ENCODE data around the gene PLCD3.

DNA sequence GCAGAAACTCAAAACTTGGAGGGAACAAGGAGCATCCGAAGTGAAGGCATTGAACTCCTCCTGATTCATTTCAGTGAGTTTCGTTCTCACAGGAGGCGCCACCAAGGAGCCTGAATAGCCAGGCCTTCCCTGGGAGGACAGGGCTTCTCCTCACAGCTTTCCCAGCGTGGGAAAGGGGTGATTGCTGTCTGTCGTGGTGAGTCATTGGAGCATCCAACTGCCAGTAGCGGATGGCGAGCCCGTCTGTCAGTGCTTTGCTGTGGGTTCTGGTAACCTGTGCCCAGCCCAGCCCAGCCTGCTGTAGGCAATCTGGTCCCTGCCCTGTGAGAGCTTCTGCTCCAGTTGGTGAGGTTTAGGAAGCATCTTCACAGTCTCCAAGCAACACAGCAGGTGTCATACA lies 28.3 kb downstream of the PLCD3 start:
- TF ChIP-seq, protein P1, sequence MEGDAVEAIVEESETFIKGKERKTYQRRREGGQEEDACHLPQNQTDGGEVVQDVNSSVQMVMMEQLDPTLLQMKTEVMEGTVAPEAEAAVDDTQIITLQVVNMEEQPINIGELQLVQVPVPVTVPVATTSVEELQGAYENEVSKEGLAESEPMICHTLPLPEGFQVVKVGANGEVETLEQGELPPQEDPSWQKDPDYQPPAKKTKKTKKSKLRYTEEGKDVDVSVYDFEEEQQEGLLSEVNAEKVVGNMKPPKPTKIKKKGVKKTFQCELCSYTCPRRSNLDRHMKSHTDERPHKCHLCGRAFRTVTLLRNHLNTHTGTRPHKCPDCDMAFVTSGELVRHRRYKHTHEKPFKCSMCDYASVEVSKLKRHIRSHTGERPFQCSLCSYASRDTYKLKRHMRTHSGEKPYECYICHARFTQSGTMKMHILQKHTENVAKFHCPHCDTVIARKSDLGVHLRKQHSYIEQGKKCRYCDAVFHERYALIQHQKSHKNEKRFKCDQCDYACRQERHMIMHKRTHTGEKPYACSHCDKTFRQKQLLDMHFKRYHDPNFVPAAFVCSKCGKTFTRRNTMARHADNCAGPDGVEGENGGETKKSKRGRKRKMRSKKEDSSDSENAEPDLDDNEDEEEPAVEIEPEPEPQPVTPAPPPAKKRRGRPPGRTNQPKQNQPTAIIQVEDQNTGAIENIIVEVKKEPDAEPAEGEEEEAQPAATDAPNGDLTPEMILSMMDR (conservative IDR thresholded peaks at IDR 0.05 in 1 of 2, IDR thresholded peaks at IDR 0.05 in 1 of 2; ENCODE audit: extremely low read depth in 1 of 2, insufficient read depth in 1 of 2, low read depth in 1 of 2, low read length in 2 of 2) = no peak
- no peak for TF ChIP-seq EZH2 (IDR thresholded peaks at IDR 0.05; ENCODE audit: borderline replicate concordance, low read length)

Data from mammary epithelial cell (primary cell).